A673 (cell line): ENCODE data around the gene GLYATL2.

ENCODE experiments used
- CTCF ChIP-seq: fragments of 300-800, 200-600 bp; sonication (generic); conservative IDR thresholded peaks from 2 replicates; pipeline ENCODE4 v1.5.1; 2017; ENCODE audit warnings: low read depth, mild to moderate bottlenecking, antibody characterized with exemption, low read length, moderate library complexity, mixed read lengths
- EZH2 ChIP-seq: fragments of 200-600 bp; sonication (generic); IDR thresholded peaks from 2 replicates; pipeline ENCODE4 v1.6.1; 2017; ENCODE audit warnings: borderline replicate concordance, low read depth, mild to moderate bottlenecking, mixed read lengths, antibody characterized with exemption, low read length; ENCODE audit not compliant: poor library complexity, severe bottlenecking

DNA sequence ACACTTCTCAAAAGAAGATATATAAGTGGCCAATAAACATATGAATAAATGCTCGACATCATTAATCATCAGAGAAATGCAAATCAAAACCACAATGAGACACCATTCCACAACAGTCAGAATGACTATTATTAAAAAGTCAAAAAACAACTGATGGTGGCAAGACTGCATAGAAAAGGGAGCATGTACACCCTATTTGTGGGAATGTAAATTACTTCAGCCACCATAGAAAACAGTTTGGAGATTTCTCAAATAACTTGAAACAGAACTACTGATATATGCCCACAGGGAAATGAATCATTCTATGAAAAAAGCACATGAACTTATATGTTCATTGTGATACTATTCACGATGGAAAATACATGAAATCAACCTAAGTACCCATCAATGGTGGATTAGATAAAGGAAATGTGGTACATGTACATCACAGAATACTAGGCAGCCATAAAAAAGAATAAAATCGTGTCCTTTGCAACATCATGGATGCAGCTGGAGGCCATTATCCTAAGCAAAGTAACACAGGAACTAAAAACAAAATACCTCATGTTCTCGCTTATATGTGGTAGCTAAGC is 42.4 kb downstream of the GLYATL2 start:
- no peak for TF ChIP-seq CTCF
- TF ChIP-seq EZH2 = no peak
